HG03342 (cell line): Measurements from ENCODE around the gene TTBK1.

Experiments
- ATAC-seq: cut with Tn5 transposase; IDR thresholded peaks from one replicate; pipeline ENCODE4 v1.9.1; 2021; ENCODE audit warnings: mild to moderate bottlenecking, moderate library complexity; ENCODE audit not compliant: unreplicated experiment

Gene TTBK1

GRCh38 chr6:43254138-43254817 is 11.0 kb downstream of the TTBK1 start:
- ATAC-seq = no peak

DNA sequence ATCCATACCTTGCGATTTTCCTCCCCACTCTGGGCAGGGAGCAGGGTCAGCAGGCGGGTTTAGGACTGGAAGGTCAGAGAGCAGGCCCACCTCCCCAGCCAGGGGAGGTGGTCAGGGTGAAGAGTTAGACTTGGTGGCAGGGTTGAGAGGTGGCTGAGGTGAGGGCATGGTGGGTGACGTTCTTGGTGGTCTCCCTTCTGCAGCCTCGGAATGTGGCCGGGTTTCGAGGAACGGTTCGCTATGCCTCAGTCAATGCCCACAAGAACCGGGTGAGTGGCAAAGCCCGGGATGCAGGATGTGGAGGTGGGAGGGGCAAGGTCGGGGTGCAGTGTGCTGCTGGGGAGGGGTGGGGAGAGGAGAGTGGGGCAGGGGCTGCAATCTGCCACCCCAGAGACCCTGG is 11.6 kb downstream of the TTBK1 start:
- ATAC-seq = no peak

DNA sequence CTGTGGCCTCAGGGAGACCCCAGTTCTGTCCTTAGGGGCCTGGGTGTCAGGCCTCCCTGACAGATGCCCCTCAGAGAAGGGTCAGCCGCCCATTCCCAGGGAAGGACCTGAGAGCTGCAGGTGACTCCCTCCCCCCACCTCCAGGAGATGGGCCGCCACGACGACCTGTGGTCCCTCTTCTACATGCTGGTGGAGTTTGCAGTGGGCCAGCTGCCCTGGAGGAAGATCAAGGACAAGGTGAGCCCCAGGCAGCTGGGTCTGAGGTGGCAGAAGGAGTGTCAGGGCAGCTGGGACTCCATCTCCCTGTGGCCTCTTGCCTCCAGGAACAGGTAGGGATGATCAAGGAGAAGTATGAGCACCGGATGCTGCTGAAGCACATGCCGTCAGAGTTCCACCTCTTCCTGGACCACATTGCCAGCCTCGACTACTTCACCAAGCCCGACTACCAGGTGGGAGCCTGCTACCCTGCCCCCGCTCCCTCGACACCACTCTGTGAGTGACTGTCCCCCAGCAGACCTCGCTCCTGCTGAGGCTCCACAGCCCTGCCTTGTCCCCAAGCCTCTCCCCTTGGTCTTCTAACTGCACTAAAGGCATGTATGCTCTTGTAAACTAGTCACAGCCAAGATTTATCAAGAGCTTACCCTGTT is 12.2 kb downstream of the TTBK1 start:
- ATAC-seq = no peak

DNA sequence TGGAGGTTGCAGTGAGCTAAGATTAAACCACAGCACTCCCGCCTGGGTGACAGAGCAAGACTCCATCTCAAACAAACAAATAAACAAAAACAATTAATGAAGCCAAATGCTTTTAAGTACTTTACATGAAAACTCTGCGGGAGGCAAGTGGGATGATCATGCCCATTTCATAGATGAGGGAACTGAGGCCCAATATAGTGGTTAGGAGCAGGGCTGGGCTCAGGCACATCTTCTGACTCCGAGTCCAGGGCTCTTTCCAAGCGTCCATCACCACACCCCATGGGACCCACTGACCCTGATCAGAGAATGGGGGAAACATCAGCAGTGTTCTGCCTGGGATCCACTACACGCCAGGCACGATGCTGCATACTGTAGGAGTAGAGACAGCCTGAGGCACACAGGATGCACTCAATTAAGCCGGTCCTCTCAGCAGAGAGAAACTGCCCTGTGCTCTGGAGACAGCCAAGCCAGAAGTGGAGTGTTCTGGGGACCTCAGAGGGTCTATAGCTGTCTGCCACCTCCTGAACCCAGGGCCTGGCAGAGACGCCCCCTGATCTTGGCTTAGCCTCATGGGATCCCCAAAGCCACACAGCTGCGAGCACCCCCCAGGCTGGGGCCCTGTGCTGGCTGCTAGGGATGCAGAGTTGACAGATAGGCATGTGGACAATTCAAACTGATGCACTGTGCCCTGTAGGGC is 13.5 kb downstream of the TTBK1 start:
- ATAC-seq = no peak

GRCh38 chr6:43257367-43258145 is 14.3 kb downstream of the TTBK1 start:
- no peak for ATAC-seq

DNA sequence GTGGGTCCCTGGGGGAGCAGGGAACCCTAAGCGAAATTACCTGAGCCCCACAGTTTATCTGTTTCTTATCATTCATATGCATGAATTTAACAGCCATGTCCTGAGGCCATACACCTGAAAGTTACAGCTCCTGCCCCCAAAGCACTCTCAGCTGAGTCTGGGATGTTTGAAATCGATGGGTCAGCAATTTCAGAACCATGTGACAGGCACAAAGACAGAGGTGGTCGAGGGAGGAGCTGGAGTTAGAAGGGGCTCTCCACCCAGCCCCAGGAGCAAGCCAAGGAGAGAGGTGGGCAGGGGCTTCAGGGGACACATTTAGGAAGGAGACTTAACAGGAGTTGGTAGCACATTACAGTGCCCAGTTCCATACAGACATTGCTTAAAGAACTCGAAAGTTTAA is 14.9 kb downstream of the TTBK1 start:
- ATAC-seq = no peak

GRCh38 chr6:43258807-43259686 is 15.8 kb downstream of the TTBK1 start:
- ATAC-seq = no peak

DNA sequence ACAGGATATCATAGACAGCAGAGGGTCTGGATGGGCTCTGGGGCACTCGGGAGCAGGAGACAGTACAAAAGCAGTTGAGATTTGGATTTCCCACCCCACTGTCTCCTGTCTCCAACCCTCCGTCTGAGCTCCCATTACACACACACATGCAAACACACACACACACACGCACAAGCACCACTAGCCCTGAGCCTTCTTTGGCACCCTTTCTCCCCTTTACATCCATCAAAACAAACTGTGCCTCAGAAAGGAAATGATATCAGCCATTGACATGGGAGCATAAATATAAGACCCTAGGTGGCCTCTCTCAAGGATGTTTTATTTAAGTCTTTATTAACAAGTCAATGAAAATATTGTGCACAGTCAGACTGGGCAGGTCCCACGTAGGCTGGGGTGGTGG is 17.5 kb downstream of the TTBK1 start:
- no peak for ATAC-seq

- ATAC-seq = no peak
Observed at GRCh38 chr6:43261198-43261597, 17.9 kb downstream of the TTBK1 start.

DNA sequence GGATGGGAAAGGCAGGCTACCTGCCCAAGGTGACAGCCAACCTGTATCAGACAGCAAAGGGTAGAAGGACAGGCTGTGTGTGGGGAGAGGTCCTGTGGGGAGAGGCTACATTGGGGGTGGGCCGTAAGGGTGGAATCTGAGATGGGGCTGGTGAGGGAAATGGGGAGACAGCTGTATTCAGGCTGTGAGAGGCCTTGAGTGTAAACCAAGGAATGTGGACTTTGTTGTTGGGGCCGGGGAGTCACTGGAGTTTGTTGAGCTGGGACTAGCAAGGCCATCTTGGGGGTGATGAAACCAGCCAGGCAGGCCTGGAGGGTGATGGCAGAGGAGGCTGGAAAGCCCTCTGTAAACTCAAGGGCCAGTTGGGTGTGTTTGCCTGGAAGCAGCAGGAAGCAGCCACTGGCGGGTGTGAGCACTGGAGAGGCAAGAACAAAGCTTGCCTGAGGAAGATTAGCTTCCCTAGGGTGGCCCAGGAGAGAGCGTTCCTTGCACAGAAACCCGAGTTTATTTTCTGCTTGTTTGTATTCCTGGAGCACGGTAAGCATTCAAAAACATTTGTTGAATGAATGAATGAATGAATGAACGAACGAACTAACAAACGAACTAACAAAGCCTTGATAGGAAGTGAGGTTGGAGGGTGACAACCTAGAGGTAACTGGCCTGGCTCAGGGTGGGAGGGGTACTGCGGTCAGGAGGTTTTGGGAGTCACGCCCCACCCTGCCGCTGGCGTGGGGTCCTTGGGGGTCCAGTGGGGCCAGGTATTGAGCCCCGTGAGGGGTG is 18.9 kb downstream of the TTBK1 start:
- ATAC-seq = no peak

DNA sequence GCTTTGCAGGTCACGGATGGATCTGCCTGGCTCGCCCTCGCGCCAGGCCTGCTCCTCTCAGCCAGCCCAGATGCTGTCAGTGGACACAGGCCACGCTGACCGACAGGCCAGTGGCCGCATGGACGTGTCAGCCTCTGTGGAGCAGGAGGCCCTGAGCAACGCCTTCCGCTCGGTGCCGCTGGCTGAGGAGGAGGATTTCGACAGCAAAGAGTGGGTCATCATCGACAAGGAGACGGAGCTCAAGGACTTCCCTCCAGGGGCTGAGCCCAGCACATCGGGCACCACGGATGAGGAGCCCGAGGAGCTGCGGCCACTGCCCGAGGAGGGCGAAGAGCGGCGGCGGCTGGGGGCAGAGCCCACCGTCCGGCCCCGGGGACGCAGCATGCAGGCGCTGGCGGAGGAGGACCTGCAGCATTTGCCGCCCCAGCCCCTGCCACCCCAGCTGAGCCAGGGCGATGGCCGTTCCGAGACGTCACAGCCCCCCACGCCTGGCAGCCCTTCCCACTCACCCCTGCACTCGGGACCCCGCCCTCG is 19.6 kb downstream of the TTBK1 start:
- no peak for ATAC-seq

- ATAC-seq = peak; percentile 79
Observed at GRCh38 chr6:43263314-43264178, 20.3 kb downstream of the TTBK1 start.

DNA sequence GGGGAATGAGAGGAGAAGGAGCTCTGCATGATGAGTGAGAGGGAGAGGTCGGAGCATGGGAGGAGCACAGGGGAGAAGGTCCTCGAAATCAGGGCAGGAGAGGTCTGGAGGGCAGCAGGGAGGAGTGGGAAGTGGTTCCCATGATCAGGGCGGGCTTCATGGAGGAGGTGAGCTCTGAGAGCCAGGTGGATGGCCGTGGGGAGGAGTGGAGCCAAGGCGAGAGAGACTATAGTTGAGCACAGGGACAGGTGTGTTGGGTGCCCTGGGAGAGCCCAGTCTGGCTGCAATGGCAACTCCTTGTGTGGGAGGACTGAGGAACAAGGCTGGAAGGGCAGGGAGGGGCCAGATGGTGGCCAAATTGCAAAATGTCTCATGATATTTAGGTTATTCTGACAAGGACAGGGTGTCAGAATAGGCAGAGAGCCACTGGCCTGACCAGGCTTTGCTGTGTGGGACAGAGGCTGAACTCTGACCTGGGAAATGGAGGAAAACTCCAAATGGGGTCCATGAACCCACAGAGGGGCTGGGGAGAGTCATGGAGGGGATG is 21.4 kb downstream of the TTBK1 start:
- no peak for ATAC-seq

DNA sequence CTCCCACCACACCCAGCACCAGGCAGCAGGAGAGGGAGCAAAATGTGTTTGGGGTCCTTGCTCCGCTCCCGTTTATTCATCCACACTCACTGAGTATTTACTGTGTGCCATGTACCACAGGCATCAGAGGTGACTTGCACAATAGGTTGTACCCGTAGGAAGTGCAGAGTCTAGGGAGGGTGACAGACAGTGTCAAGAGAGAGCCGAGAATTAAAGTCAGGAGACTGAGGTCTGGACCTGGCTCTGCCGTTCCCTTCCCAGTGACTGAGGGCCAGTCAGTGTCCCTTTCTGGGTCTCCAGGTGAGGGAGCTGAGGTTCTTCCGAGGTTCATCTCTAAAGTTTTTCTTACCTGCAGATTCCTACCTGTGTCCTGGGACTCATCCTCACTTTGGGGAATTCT is 22.3 kb downstream of the TTBK1 start:
- ATAC-seq = no peak

GRCh38 chr6:43267619-43268354 is 24.5 kb downstream of the TTBK1 start:
- no peak for ATAC-seq

GRCh38 chr6:43268355-43268700 is 25.0 kb downstream of the TTBK1 start:
- ATAC-seq = no peak

DNA sequence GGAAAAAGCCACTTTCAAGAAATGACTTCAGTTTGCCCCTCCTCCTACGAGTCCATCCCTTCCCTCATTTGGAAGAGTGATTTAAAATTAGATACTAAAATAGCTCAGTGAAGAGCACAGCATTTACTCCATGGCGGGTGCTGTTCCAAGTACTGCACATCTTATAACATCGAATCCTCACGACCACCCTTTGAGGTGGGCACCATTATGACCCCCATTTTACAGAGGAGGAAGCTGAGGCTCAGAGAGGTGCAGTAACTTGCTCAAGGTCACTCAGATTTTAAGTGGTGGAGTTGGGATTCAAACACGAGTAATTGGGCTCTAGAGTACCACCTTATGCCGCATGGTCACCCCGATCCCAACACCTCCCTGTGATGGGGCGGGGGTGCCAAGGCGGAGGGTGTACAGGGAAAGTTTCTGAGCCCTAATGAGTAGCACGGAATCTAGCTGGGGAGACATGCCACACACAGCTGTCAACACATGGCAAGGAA is 25.5 kb downstream of the TTBK1 start:
- no peak for ATAC-seq
